ENCODE data around the gene TPT1.
A peak's percentile ranks its signal among the peaks of the same experiment; 100 is the strongest.

Gene TPT1

DNA sequence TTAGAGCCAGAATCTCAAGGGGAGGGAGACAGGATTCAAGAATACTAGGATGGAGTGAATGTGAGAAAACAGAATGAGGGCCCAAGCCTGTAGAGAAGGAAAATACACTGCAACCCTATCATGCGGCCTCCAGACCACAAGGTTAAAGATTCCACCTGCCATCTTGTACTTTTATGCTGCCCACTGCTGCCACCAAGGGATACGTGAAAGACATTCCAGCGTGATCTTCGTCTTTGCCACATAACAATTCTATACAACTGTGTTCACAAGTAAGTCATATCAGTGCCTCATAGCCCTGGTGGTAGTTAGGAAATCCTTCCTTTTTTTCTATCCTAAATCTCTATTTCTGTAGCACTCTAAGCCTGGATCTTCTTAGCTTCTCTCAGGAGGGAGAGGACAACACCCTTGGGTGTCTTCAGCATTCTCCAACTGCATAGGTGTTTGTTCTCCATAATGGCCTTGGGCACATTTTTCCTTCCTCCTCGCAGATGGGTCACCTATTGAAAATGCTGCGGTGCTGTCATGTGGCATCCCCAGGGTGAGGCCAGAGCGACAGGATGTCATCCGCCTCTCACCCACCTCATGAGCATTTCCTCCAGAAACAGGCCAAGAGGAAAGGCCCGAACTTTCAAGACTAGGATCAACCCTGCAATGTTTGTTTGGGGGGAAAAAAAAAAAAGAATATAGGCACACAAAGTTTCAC is 13.6 kb downstream of the TPT1 start:
- H3K36me3 ChIP-seq (replicated peaks; ENCODE audit: low read depth, low read length): no peaks in the 10 kb centered on the region
- no peak overlapping the region for H2AFZ ChIP-seq (ENCODE audit: low read depth, low read length)
- H4K20me1 ChIP-seq (ENCODE audit: insufficient read depth, low read length): no peaks in the 10 kb centered on the region
- H3K4me3 ChIP-seq (ENCODE audit: low read length): no peak overlapping the region
- no peak overlapping the region for H3K4me2 ChIP-seq (ENCODE audit: low read length)
- H3K79me2 ChIP-seq (ENCODE audit: low read length): no peaks in the 10 kb centered on the region
- no peaks in the 10 kb centered on the region for H3K27me3 ChIP-seq (ENCODE audit: low read depth, low read length)
- H3K4me1 ChIP-seq (ENCODE audit: low read length): peaks cover 9% of the 10 kb centered on the region
- no peak overlapping the region for H3K9ac ChIP-seq (ENCODE audit: low read length)
- H3K9me3 ChIP-seq (ENCODE audit: insufficient read depth, low read length): no peaks in the 10 kb centered on the region
- no peak overlapping the region for H3K27ac ChIP-seq (ENCODE audit: low read length)
- TF ChIP-seq, protein P1, sequence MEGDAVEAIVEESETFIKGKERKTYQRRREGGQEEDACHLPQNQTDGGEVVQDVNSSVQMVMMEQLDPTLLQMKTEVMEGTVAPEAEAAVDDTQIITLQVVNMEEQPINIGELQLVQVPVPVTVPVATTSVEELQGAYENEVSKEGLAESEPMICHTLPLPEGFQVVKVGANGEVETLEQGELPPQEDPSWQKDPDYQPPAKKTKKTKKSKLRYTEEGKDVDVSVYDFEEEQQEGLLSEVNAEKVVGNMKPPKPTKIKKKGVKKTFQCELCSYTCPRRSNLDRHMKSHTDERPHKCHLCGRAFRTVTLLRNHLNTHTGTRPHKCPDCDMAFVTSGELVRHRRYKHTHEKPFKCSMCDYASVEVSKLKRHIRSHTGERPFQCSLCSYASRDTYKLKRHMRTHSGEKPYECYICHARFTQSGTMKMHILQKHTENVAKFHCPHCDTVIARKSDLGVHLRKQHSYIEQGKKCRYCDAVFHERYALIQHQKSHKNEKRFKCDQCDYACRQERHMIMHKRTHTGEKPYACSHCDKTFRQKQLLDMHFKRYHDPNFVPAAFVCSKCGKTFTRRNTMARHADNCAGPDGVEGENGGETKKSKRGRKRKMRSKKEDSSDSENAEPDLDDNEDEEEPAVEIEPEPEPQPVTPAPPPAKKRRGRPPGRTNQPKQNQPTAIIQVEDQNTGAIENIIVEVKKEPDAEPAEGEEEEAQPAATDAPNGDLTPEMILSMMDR (IDR thresholded peaks at IDR 0.05; ENCODE audit: low read depth, low read length): peak; percentile 9; the same call in 1 of the 2 replicates
- TF ChIP-seq EZH2phosphoT487 (IDR thresholded peaks at IDR 0.05; ENCODE audit: low read depth): no peak

- no peak overlapping the region for H3K4me3 ChIP-seq (ENCODE audit: low read length)
- no peak overlapping the region for H3K27ac ChIP-seq (ENCODE audit: low read length)
- no peaks in the 10 kb centered on the region for H3K79me2 ChIP-seq (ENCODE audit: low read length)
- no peak overlapping the region for H3K4me2 ChIP-seq (ENCODE audit: low read length)
- no peaks in the 10 kb centered on the region for H3K9me3 ChIP-seq (ENCODE audit: insufficient read depth, low read length)
- no peaks in the 10 kb centered on the region for H4K20me1 ChIP-seq (ENCODE audit: insufficient read depth, low read length)
- H3K27me3 ChIP-seq (ENCODE audit: low read depth, low read length): no peaks in the 10 kb centered on the region
- H3K4me1 ChIP-seq (ENCODE audit: low read length): peaks cover 9% of the 10 kb centered on the region
- H2AFZ ChIP-seq (ENCODE audit: low read depth, low read length): no peak overlapping the region
- H3K9ac ChIP-seq (ENCODE audit: low read length): no peak overlapping the region
- H3K36me3 ChIP-seq (replicated peaks; ENCODE audit: low read depth, low read length): no peaks in the 10 kb centered on the region
- TF ChIP-seq, protein P1 (IDR thresholded peaks at IDR 0.05; ENCODE audit: low read depth, low read length): no peak
- no peak for TF ChIP-seq EZH2phosphoT487 (IDR thresholded peaks at IDR 0.05; ENCODE audit: low read depth)
These were observed 15.2 kb downstream of the TPT1 start for GRCh38 chr13:45325806-45326205.

DNA sequence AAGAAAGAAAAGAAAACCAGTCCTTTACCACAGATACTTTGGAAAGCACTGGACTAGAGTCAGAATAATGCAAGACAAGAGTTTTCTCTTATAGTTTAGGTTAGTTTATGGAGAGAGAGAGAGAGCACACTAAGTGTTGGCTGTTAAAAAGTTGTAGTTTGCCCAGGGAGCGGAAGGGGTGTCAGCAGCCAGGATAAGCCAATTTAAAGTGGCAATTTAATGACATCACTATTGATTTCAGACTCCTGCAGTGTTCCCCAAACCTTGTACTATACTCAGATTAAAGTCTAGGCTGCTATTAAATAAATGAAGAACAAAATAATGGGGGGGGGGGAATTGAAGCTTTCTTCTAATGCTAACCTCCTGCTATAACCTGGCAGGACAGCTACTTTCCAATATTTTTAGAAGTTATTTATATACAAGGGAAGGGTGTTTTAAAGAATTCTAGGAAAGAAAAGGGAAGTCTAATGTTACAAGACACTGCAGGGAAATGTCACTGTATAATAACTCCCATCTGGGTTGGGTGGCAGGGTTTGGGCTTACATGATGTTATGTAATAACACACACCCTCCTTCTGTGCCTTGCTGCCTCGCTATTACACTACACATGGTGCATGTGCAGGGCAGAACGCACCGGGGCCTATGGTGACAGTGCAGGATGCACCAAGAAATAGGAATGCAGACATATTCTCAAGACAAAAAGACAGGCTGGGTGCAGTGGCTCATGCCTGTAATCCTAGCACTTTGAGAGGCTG is 19.9 kb downstream of the TPT1 start:
- Histone ChIP-seq H3K9me3 (ENCODE audit: insufficient read depth, low read length) (no peaks in the 10 kb centered on the region), H3K4me2 (ENCODE audit: low read length) (no peak overlapping the region), H3K9ac (ENCODE audit: low read length) (no peak overlapping the region), H2AFZ (ENCODE audit: low read depth, low read length) (no peak overlapping the region), H3K4me3 (ENCODE audit: low read length) (no peak overlapping the region), H3K27ac (ENCODE audit: low read length) (no peak overlapping the region), H3K4me1 (ENCODE audit: low read length) (peaks cover 15% of the 10 kb centered on the region), H3K79me2 (ENCODE audit: low read length) (no peaks in the 10 kb centered on the region), H3K36me3 (replicated peaks; ENCODE audit: low read depth, low read length) (no peaks in the 10 kb centered on the region), H4K20me1 (ENCODE audit: insufficient read depth, low read length) (no peaks in the 10 kb centered on the region), H3K27me3 (ENCODE audit: low read depth, low read length) (no peaks in the 10 kb centered on the region)
- TF ChIP-seq, protein P1 (IDR thresholded peaks at IDR 0.05; ENCODE audit: low read depth, low read length): no peak
- no peak for TF ChIP-seq EZH2phosphoT487 (IDR thresholded peaks at IDR 0.05; ENCODE audit: low read depth)

DNA sequence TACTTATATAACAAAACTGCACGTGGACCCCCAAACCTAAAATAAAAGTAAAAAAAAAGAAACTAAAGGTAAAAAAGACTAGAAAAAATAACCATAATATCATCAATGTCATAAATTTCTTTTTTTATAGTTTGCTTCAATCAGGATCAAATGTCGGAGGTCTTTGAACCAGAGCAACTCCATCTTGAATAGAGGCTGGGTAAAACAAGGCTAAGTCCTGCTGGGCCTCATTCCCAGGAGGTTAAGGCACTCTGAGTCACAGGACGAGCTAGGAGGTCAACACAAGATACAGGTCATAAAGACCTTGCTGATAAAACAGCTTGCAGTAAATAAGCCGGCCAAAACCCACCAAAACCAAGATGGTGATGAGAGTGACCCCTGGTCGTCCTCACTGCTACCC is 24.0 kb downstream of the TPT1 start:
- no peak overlapping the region for H3K4me3 ChIP-seq (ENCODE audit: low read length)
- H2AFZ ChIP-seq (ENCODE audit: low read depth, low read length): no peak overlapping the region
- H3K9me3 ChIP-seq (ENCODE audit: insufficient read depth, low read length): no peaks in the 10 kb centered on the region
- H4K20me1 ChIP-seq (ENCODE audit: insufficient read depth, low read length): no peaks in the 10 kb centered on the region
- H3K27me3 ChIP-seq (ENCODE audit: low read depth, low read length): no peaks in the 10 kb centered on the region
- H3K27ac ChIP-seq (ENCODE audit: low read length): no peak overlapping the region
- no peaks in the 10 kb centered on the region for H3K79me2 ChIP-seq (ENCODE audit: low read length)
- H3K4me2 ChIP-seq (ENCODE audit: low read length): no peak overlapping the region
- H3K9ac ChIP-seq (ENCODE audit: low read length): no peak overlapping the region
- TF ChIP-seq, protein P1 (IDR thresholded peaks at IDR 0.05; ENCODE audit: low read depth, low read length): no peak
- no peak for TF ChIP-seq EZH2phosphoT487 (IDR thresholded peaks at IDR 0.05; ENCODE audit: low read depth)
- H3K36me3 ChIP-seq (replicated peaks; ENCODE audit: low read depth, low read length): no peaks in the 10 kb centered on the region
- H3K4me1 ChIP-seq (ENCODE audit: low read length): peaks cover 21% of the 10 kb centered on the region

All from OCI-LY3 (cell line).